CMK (cell line): ENCODE results near the gene COL4A6.

ENCODE experiments used
- DNase-seq: peaks from one replicate; pipeline ENCODE4 v3.0.0-alpha.2; 2010; ENCODE audit warnings: low read depth

The COL4A6 gene

GRCh38 chrX:108270739-108271396 lies 167.4 kb downstream of the COL4A6 start:
- DNase-seq = no peak

DNA sequence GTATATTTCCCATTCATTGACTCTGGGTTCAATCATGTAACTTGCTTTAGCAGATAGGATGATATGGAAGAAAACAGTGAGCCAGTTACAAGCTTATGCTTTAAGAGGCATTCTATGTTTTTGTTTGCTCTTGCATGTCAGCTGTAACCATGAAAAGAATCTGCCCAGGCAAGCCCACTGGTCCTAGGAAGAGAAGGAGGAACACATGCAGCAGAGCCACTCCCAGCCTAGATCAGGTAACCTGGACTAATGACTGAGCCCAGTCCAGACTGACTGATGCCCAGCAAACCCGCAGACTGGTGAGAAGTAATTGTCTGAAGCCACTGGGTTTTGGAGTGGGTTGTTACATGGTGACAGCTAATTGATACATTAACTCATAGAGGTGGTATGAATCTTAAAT lies 167.9 kb downstream of the COL4A6 start:
- no peak for DNase-seq

DNA sequence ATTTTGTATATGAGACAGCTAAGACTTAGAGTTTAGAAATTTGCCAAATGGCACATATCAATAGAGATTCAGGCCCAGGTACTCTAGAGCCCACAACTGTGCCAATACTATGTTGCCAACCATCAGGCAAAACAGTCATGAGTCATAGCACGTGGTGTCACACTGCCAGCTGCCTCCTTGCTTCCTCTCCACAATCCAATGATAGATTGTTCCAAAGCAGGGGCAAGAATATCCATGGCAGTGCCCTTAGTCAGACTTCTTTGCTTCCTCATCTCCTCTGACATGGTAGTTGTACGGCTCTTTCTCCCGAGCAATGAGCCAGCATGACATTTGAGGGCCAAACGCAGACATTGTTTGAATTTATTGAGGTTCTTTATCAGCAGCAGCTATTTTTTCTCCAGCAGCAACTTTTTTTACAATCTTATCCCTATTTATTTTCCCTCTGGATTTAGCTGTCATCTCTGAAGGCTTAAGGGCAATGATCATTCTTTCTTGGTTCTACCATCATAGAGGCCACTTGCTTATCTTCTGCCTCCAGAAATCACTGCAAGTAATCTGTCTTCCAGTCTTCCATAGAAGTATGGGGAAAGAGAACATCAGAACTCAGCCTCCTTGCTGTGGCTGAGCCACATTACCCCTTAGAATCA lies 169.7 kb downstream of the COL4A6 start:
- DNase-seq = no peak

GRCh38 chrX:108267557-108267956 lies 170.7 kb downstream of the COL4A6 start:
- no peak for DNase-seq

DNA sequence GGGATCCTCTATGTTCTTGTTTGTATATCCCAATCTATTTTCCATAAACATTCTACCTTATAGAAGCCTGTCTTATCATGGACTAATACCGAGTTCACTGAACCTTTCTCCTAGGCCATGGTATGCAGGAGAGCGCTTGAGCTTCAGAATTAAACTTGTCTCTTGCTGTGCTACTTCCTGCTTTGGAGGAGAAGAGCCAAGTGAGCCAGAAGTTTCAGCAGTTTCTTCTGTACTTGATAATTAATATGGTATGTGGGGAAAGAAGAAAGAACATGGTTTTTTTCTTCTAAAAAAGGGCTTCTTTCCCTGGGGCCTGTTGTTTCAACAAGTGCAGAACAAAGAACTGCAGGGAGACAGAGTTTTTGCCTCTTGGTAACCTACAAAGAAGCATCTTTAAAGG lies 173.8 kb downstream of the COL4A6 start:
- no peak for DNase-seq

- no peak for DNase-seq
Measured at GRCh38 chrX:108261549-108262203, 176.5 kb downstream of the COL4A6 start.

DNA sequence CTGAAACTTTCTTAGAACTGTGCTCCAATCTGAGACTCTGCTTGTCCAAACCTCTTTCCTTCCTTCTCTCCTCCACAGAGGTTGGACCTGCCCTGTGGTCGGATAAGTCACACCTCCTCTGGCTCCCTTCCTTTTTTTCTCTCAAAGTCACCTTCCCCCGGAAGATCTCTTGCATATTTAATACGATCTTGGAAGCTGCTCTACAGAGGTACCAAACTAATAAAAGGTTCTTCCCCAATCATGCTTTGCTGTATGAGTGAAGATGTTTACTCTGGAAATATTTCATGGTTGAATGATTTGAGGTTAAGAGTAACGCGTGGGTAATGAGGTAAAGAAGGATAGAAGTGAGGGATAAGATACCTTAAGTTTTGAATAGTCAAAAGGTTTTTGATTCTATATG lies 180.7 kb downstream of the COL4A6 start:
- DNase-seq = no peak

DNA sequence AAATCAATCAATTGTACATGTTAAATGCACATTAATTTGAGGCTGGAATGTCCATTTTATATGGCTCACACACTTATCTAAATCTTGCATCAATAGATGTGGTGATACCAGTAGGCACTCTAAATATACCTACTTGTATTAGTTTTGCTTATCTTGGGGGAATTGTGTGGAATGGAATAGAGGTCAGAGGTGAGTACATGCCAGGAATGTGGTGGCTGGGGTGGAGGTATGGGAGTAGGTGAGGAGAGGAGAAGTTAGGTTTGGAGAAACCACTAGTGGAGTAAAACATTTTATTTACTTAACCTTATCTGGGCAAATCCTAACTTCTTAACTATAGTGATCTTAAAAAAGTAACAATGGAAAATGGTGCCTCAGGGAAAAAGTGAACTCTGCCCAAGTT lies 183.6 kb downstream of the COL4A6 start:
- DNase-seq = no peak

DNA sequence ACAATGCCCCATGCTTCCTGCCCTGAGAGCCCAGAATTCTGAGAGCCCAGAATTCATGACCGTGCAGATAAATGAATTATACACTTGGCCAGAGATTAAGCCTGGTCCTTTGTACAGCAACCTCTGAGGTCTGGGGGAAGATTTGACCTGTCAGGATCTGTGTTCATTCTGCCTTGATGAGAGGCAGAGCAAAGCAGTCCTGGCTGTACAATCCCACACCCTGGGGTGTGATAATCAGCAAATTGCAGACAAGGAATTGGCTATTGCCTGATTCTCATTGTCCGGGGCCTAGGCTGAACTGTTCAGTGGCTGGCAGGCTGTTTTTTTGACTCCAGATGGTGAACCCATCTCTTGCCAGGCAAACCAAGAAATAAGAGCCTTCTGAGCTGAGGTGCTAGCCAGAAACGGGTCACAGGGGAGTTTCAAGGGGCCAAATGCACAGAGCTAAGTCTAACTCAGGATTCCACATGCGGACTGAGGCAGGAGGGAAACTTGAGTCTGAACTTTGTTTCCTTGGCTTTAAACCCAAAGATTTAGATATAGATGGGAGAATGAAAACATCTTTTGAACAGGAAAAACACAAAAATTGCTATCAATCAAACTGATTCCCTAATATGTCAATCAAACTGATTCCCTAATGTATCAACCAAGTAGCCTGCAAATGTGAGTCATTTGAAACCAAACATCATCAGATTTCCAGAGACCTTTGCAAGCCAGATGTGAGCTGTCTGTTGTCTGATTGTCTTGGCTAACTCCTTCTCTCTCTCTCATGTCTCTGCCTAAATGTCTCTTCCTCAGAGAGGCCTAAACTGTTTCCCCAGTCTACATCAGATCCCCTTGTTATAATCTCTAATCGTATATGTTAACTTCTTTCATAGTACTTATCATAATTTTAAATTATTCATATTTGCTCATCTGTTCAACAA lies 187.3 kb downstream of the COL4A6 start:
- no peak for DNase-seq

DNA sequence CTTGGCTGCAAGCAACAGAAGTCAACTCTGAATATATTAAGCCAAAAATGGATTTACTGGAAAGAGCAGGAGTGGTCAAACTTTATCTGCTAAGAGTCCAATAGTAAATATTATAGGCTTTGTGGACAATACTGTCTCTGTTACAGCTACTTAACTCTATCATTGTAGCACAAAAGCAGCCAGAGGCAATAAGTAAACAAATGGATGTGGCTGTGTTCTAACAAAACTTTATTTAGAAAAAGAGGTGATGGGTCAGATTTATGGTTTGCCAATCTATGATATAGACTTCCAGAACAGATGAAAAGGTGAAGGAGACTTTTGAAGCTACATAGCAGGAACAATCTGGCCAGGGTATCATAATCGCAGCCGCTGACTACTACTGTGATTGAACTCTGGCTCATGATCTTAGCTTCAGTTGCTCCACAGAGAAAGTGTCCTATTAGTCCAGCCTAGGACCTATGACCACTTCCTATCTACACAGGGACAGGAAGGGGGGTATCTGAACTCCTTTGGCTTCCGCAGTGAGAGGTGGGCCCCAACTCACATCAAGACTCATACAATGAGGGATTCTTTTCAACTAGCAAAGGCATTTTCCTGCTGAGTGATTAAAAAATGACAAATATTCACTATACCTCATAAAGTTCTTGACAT lies 191.8 kb downstream of the COL4A6 start:
- DNase-seq = no peak

GRCh38 chrX:108245462-108245861 lies 192.8 kb downstream of the COL4A6 start:
- DNase-seq = no peak

DNA sequence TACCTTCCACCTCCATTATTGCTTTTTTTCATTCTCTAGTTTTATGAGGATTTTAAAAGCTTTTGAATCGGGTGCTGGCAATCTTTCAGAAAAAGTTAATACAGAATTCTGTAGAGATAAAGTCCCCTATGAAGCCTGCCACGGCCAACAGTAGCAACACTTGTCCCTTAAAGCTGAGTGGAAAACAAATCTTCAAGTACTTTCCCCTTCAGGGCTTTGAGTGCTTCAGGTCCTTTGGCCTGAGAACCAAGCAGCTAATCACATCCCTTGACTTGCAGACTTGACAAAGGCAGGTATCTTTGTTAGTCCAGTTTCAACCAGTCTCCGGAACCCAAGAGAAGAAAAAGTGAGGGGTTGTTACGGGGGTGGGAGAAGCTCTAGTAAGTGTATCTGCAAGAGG lies 202.2 kb downstream of the COL4A6 start:
- no peak for DNase-seq

DNA sequence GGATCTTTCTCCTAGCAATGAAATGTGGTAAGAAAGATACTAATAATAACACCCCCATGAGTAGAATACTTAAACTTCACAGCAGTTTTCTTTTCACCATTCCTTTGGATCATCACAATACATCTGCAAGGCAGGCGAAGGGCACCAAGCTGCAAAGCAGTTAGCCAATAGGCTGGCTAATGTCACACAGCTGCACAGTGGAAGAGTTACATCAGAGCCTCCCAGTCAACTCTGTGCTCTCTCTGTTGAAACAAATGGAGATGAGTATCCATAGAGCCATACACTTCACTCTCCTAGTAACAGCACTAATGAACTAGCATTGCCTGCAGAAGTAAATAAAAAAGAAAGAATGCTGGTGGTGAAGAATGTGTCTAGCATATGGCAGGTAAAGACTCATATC lies 207.6 kb downstream of the COL4A6 start:
- DNase-seq = no peak

GRCh38 chrX:108224727-108225621 lies 213.2 kb downstream of the COL4A6 start:
- DNase-seq = no peak

GRCh38 chrX:108224218-108224617 lies 214.0 kb downstream of the COL4A6 start:
- DNase-seq = no peak

- DNase-seq = no peak
Measured at GRCh38 chrX:108223585-108223984, 214.6 kb downstream of the COL4A6 start.

DNA sequence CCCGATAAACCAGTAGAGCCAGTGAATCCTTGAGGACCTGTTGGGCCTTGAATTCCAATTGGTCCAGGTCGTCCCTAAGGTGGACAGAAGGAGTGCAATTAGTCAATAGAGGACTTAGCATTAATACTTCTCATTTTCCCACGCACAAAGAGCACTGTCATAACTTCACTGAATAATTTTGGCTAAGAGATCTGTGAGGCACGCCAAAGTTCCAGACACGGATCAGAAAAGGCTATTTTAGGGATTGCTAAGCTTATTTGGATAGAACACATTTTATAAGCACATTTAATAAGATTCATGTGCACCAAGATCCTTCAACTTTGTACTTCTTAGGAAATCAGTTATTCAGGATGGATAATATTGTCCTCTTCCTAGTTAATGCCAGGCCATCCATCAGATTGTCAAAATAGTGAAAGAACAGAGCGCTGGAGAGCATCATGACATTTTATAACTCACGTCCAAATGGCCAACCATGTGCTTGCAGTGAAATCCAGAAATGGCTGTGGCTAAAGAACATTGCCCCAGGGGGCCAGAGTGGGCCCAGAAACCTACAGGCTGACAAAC lies 216.8 kb downstream of the COL4A6 start:
- no peak for DNase-seq

GRCh38 chrX:108219949-108220601 lies 218.1 kb downstream of the COL4A6 start:
- no peak for DNase-seq

DNA sequence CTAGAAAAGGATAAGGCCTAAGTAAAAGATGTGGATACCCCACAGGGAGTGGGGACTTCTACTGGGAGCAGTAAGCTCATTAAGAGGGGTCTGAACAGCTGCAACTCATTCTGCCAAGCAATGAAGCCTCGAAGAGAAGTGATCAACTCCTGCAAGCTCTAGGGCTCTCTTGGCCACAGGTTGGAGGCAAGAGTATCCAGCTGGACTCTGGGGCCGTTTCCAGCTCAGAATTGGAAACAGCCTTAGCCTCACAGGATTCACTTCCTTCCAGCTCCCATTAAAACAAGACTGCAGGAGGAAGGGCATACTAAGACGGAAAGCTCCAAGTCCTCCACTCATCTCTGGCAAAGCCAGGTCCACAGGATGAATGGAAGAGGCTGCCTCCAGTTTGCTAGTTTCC lies 220.3 kb downstream of the COL4A6 start:
- DNase-seq = no peak
